IMR-90 (cell line): ENCODE data around the gene GPR65. TPM values are rescaled to one million over a fixed set of nuclear protein-coding genes. Genes with fewer than 3 reads are reported as not detected.

Experiments
- ATAC-seq: fragments of 200-7000 bp; cut with Tn5 transposase; 2 replicates; pipeline ENCODE4 v1.9.1; 2020; ENCODE audit warnings: low read depth, mild to moderate bottlenecking, moderate library complexity
- BruUV-seq: library from RNA; stranded (reverse); fragments of 400-500 nt; replicated peaks from 2 replicates; lab custom pipeline; 2021; lab: Mats Ljungman, UMichigan
- CTCF ChIA-PET: fragments of 300-600 bp; formaldehyde crosslinking; extraction: SDS; loops from one replicate; lab custom pipeline; 2021; ENCODE audit warnings: antibody characterized with exemption; lab: Yijun Ruan, JAX
- POLR2A ChIA-PET: fragments of 300-600 bp; sonication (Branson Sonifier 250); formaldehyde crosslinking; loops from one replicate; lab custom pipeline; 2022; ENCODE audit warnings: antibody characterized with exemption; ENCODE audit not compliant: unreplicated experiment; lab: Charles Lee
- DNase-seq: peaks from one replicate; pipeline ENCODE4 v3.0.0; 2013
- H2AFZ ChIP-seq: replicated peaks from 2 replicates; pipeline ENCODE3; 2013; ENCODE audit warnings: low read length, mild to moderate bottlenecking; ENCODE audit not compliant: poor library complexity
- H2AK5ac ChIP-seq: 2 replicates; pipeline ENCODE4 v1.6.1; 2013; ENCODE audit warnings: low read depth, low read length, inconsistent platforms
- H2AK9ac ChIP-seq: replicated peaks from 2 replicates; pipeline ENCODE3; 2013; ENCODE audit warnings: mild to moderate bottlenecking, low read depth, low read length, moderate library complexity; ENCODE audit not compliant: poor library complexity
- H2BK120ac ChIP-seq: 2 replicates; pipeline ENCODE4 v1.6.1; 2013; ENCODE audit warnings: low read depth, low read length, inconsistent platforms
- H2BK15ac ChIP-seq: 3 replicates; pipeline ENCODE4 v1.6.1; 2013; ENCODE audit warnings: low read depth, low read length, inconsistent platforms
- H2BK20ac ChIP-seq: 2 replicates; pipeline ENCODE4 v1.6.1; 2013; ENCODE audit warnings: low read depth, mild to moderate bottlenecking, inconsistent platforms, low read length, moderate library complexity
- H2BK5ac ChIP-seq: 2 replicates; pipeline ENCODE4 v1.6.1; 2013; ENCODE audit warnings: mild to moderate bottlenecking, low read depth, low read length, inconsistent platforms; ENCODE audit not compliant: poor library complexity, severe bottlenecking
- H3K14ac ChIP-seq: replicated peaks from 2 replicates; pipeline ENCODE4 v1.6.1; 2013; ENCODE audit warnings: low read depth, low read length, inconsistent platforms
- H3K18ac ChIP-seq: 2 replicates; pipeline ENCODE4 v1.6.1; 2013; ENCODE audit warnings: low read depth, low read length, control low read depth
- H3K23ac ChIP-seq: 2 replicates; pipeline ENCODE4 v1.6.1; 2013; ENCODE audit warnings: low read depth, low read length, inconsistent platforms
- H3K27ac ChIP-seq: 2 replicates; pipeline ENCODE4 v1.5.1; 2013; ENCODE audit warnings: mild to moderate bottlenecking, control low read depth, low read length; ENCODE audit not compliant: insufficient read depth
- H3K27me3 ChIP-seq: 2 replicates; pipeline ENCODE4 v1.6.1; 2013; ENCODE audit warnings: low read length; ENCODE audit not compliant: control insufficient read depth, insufficient read depth
- H3K36me3 ChIP-seq: 2 replicates; pipeline ENCODE4 v1.6.1; 2013; ENCODE audit warnings: low read length, mixed read lengths; ENCODE audit not compliant: control insufficient read depth, insufficient read depth
- H3K4ac ChIP-seq: 2 replicates; pipeline ENCODE4 v1.6.1; 2013; ENCODE audit warnings: low read depth, low read length, inconsistent platforms
- H3K4me1 ChIP-seq: 2 replicates; pipeline ENCODE4 v1.6.1; 2013; ENCODE audit warnings: low read length, mixed read lengths; ENCODE audit not compliant: control insufficient read depth, insufficient read depth
- H3K4me2 ChIP-seq: 2 replicates; pipeline ENCODE4 v1.6.1; 2013; ENCODE audit warnings: low read depth, mild to moderate bottlenecking, control low read depth, low read length, moderate library complexity
- H3K4me3 ChIP-seq: 2 replicates; pipeline ENCODE4 v1.5.1; 2013; ENCODE audit warnings: low read depth, mild to moderate bottlenecking, control low read depth, low read length, moderate library complexity; ENCODE audit not compliant: insufficient read depth
- H3K56ac ChIP-seq: 2 replicates; pipeline ENCODE4 v1.6.1; 2013; ENCODE audit warnings: low read length, inconsistent platforms; ENCODE audit not compliant: insufficient read depth; ENCODE audit errors: extremely low read depth
- H3K79me1 ChIP-seq, 2 experiments: 2 replicates each; pipeline ENCODE4 v1.6.1; 2013; ENCODE audit warnings: low read length in 2 of 2, inconsistent platforms in 1 of 2, low read depth in 1 of 2
- H3K9ac ChIP-seq: 2 replicates; pipeline ENCODE4 v1.6.1; 2013; ENCODE audit warnings: low read depth, low read length, control low read depth
- H3K9me1 ChIP-seq: 2 replicates; pipeline ENCODE4 v1.6.1; 2013; ENCODE audit warnings: low read length, inconsistent platforms; ENCODE audit not compliant: insufficient read depth
- H3K9me3 ChIP-seq: 2 replicates; pipeline ENCODE4 v1.6.1; 2013; ENCODE audit warnings: low read length; ENCODE audit not compliant: control insufficient read depth, insufficient read depth
- H4K20me1 ChIP-seq: 2 replicates; pipeline ENCODE4 v1.6.1; 2013; ENCODE audit warnings: low read length, inconsistent platforms; ENCODE audit not compliant: insufficient read depth
- H4K5ac ChIP-seq: 2 replicates; pipeline ENCODE4 v1.6.1; 2013; ENCODE audit warnings: mild to moderate bottlenecking, low read depth, low read length, control low read depth
- H4K8ac ChIP-seq, 2 experiments: 2 replicates each; pipeline ENCODE4 v1.6.1; 2013; ENCODE audit warnings: low read depth in 2 of 2, low read length in 2 of 2, control low read depth in 1 of 2, inconsistent platforms in 1 of 2
- H4K91ac ChIP-seq: 2 replicates; pipeline ENCODE4 v1.6.1; 2013; ENCODE audit warnings: low read depth, low read length, inconsistent platforms; ENCODE audit not compliant: insufficient read depth
- BHLHE40 ChIP-seq: fragments of 150-350 bp; IDR thresholded peaks from 2 replicates; pipeline ENCODE4 v1.6.1; 2016; ENCODE audit warnings: mild to moderate bottlenecking, low read depth, low read length
- CEBPB ChIP-seq: IDR thresholded peaks from 2 replicates; pipeline ENCODE4 v1.6.1; 2012; ENCODE audit warnings: low read depth, low read length, improper control_type of control experiment
- CHD1 ChIP-seq: IDR thresholded peaks from 2 replicates; pipeline ENCODE4 v1.6.1; 2012; ENCODE audit warnings: low read depth, low read length, improper control_type of control experiment
- FOS ChIP-seq: fragments of 150-350 bp; IDR thresholded peaks from 2 replicates; pipeline ENCODE4 v1.6.1; 2016; ENCODE audit warnings: low read depth, low read length
- MAFK ChIP-seq: IDR thresholded peaks from 2 replicates; pipeline ENCODE4 v1.6.1; 2012; ENCODE audit warnings: low read depth, low read length, improper control_type of control experiment
- MAZ ChIP-seq: IDR thresholded peaks from 2 replicates; pipeline ENCODE4 v1.6.1; 2012; ENCODE audit warnings: low read depth, mild to moderate bottlenecking, low read length, improper control_type of control experiment, moderate library complexity, borderline replicate concordance
- NFE2L2 ChIP-seq: fragments of 150-350 bp; IDR thresholded peaks from 2 replicates; pipeline ENCODE4 v1.6.1; 2016; ENCODE audit warnings: low read depth, mild to moderate bottlenecking, low read length
- POLR2A ChIP-seq: IDR thresholded peaks from 2 replicates; pipeline ENCODE4 v1.6.1; 2012; ENCODE audit warnings: mild to moderate bottlenecking, low read depth, low read length
- RAD21 ChIP-seq: IDR thresholded peaks from 2 replicates; pipeline ENCODE4 v1.6.1; 2012; ENCODE audit warnings: low read length, improper control_type of control experiment
- RCOR1 ChIP-seq: IDR thresholded peaks from 2 replicates; pipeline ENCODE4 v1.6.1; 2012; ENCODE audit warnings: mild to moderate bottlenecking, low read length, improper control_type of control experiment; ENCODE audit not compliant: insufficient replicate concordance
- RFX5 ChIP-seq: IDR thresholded peaks from 2 replicates; pipeline ENCODE4 v1.8.0; 2012; ENCODE audit warnings: low read depth, mild to moderate bottlenecking, low read length, moderate library complexity
- WGBS, 2 experiments: methylation state at CpG; one replicate each; pipeline versions ENCODE4 v1.1.5 to v1.1.7; 2013; ENCODE audit warnings: missing lambda C conversion rate in 2 of 2; ENCODE audit not compliant: insufficient read length in 1 of 2; ENCODE audit errors: extremely low coverage in 2 of 2; 5-methylcytosine and 5-hydroxymethylcytosine counted together
- dilution Hi-C: fragments of 300-500 bp; cut with HindIII; formaldehyde crosslinking; loops from one replicate; pipeline ENCODE4 v1.14.3; 2018; ENCODE audit warnings: low sequenced_read_pairs; ENCODE audit not compliant: unreplicated experiment
- in situ Hi-C: fragments of 300-500 bp; cut with MboI; formaldehyde crosslinking; loops from 3 replicates; pipeline ENCODE4 v1.14.3; 2019; ENCODE audit warnings: low sequenced_read_pairs, inconsistent platforms, mixed read lengths
- intact Hi-C: fragments of 100-400 bp; cut with micrococcal nuclease; formaldehyde crosslinking; loops from 2 replicates; pipeline ENCODE4 v1.10.0; 2022
- polyA plus RNA-seq, 3 experiments: library from polyadenylated mRNA; depleted of rRNA; stranded (reverse); fragments of >200 nt; gene quantifications; 2 replicates each; pipeline ENCODE4 v1.2.3, GENCODE V29; 2012; ENCODE audit warnings: low replicate concordance in 1 of 3
- total RNA-seq: library from RNA; depleted of rRNA; stranded (reverse); fragments of >200 nt; gene quantifications from 2 replicates; pipeline ENCODE4 v1.2.3, GENCODE V29; 2012
- TF ChIP-seq, protein P1 (sequence below): fragments of 150-350 bp; IDR thresholded peaks from 2 replicates; pipeline ENCODE4 v1.6.1; 2017; ENCODE audit warnings: mild to moderate bottlenecking, antibody characterized with exemption, low read length, low read depth

The GPR65 gene
- total and polyA plus RNA-seq, 2 of the 4 experiments (the other 2 are of a cell fraction) = 0.05 to 0.18 TPM

DNA sequence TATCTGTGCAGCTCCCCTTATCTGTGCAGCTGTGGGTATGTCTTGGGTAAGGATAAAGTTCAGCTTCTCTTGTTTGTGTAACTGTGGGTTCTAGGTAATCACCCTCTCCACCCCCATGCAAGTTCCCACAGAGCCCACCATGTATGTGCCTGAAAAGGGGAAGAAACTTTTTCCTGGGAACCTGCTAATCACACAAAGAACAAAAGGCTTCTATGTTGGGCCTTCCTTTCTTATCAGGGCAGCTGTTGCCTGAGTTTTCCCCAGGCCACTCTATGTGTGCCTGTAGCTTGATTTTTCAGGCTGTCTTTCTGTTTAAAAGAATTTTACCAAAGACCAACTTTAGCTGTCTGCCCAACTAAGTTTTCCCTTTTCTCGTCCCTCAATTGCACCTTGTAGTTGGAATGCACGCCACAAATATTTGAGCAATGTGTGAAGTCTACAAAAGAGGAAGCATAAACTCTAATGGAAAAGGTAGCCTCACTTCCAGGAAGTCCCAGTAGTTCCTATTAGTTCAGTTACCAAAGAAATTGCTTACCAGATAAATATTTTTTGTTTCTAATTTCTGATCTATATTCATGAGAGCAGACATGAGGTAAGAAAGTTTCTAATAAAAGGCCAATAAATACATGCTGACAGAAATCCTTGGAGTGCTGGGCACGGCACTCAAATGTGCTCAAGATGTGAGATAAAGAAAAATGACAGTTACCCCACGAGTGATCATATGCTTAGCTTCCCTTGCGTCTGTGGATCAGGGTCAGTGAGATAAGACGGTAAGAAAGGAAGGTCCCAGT is 9.2 kb upstream of the GPR65 start:
- H2BK20ac ChIP-seq = 0 out of 2 replicates have a peak overlapping the region, but pooled peaks have one; percentile 26
- intact Hi-C loops (no loop called here), dilution Hi-C loops (no loop called here), in situ Hi-C loops (no loop called here)
- no peak for TF ChIP-seq FOS
- TF ChIP-seq BHLHE40 = no peak
- no peak for TF ChIP-seq RAD21
- TF ChIP-seq RFX5 = no peak
- no peak for TF ChIP-seq NFE2L2
- TF ChIP-seq MAZ = no peak
- TF ChIP-seq MAFK = no peak
- no peak for TF ChIP-seq CHD1
- no peak for TF ChIP-seq RCOR1
- TF ChIP-seq CEBPB = no peak
- TF ChIP-seq, protein P1, sequence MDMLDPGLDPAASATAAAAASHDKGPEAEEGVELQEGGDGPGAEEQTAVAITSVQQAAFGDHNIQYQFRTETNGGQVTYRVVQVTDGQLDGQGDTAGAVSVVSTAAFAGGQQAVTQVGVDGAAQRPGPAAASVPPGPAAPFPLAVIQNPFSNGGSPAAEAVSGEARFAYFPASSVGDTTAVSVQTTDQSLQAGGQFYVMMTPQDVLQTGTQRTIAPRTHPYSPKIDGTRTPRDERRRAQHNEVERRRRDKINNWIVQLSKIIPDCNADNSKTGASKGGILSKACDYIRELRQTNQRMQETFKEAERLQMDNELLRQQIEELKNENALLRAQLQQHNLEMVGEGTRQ = no peak
- no peak for TF ChIP-seq POLR2A
- H3K23ac ChIP-seq = peak overlapping the region; percentile 35; the same call in 1 of the 2 replicates
- H3K4me3 ChIP-seq = no peak overlapping the region
- ChIA-PET CTCF (no interaction called here), POLR2A (no interaction called here)
- H3K9ac ChIP-seq = peak overlapping the region; percentile 45; the same call in 1 of the 2 replicates
- peaks cover 3% of the 10 kb centered on the region; the same call in 1 of the 2 replicates for H3K9me1 ChIP-seq
- BruUV-seq = no TSS peak
- peak overlapping the region; percentile 28; the same call in 1 of the 2 replicates for H3K27ac ChIP-seq
- H4K5ac ChIP-seq = peak overlapping the region; percentile 73
- H3K4me1 ChIP-seq = peaks cover 8% of the 10 kb centered on the region
- no peak overlapping the region for H2AK9ac ChIP-seq
- no peak overlapping the region for H2AK5ac ChIP-seq
- no peak overlapping the region for H4K91ac ChIP-seq
- H3K36me3 ChIP-seq = no peaks in the 10 kb centered on the region
- H4K20me1 ChIP-seq = no peaks in the 10 kb centered on the region
- H3K4ac ChIP-seq = peak overlapping the region; percentile 55
- peak overlapping the region; percentile 54; the same call in 1 of the 2 replicates for H2BK120ac ChIP-seq
- ATAC-seq (no peak), DNase-seq (no peak)
- no peaks in the 10 kb centered on the region; the same call in 1 of the 2 replicates for H3K27me3 ChIP-seq
- H3K56ac ChIP-seq = no peak overlapping the region; the same call in 1 of the 2 replicates
- H2AFZ ChIP-seq = no peak overlapping the region
- H2BK15ac ChIP-seq = no peak overlapping the region
- H3K79me1 ChIP-seq = peaks cover 0 to 9% of the 10 kb centered on the region in 2 experiments; a peak in 1 of 4 replicates
- peak overlapping the region; percentile 89; the same call in 1 of the 2 replicates for H3K18ac ChIP-seq
- H3K14ac ChIP-seq = 0 out of 2 replicates have a peak overlapping the region, but pooled peaks have one; percentile 6
- peak overlapping the region; percentile 78 for H2BK5ac ChIP-seq
- peak overlapping the region; percentile 75; the same call in 1 of the 2 replicates for H3K4me2 ChIP-seq
- peak overlapping the region in 1 of 2 experiments; percentile 76; a peak in 2 of 4 replicates for H4K8ac ChIP-seq
- no peaks in the 10 kb centered on the region for H3K9me3 ChIP-seq
- WGBS, 2 experiments = 0% methylated on average over 1 of the region's 6 CpGs; no CpG with 5 or more reads in 1 of the 2 experiments
